ENCODE results near the gene LSMEM2.
A peak's percentile ranks its signal among the peaks of the same experiment; 100 is the strongest.

LSMEM2 gene

GRCh38 chr3:50324351-50325112 lies 45.6 kb downstream of the LSMEM2 start:
- DNase-seq = peak; percentile 59 to 74

GRCh38 chr3:50325113-50325480 lies 46.2 kb downstream of the LSMEM2 start:
- DNase-seq = no peak

GRCh38 chr3:50325497-50326181 lies 46.8 kb downstream of the LSMEM2 start:
- no peak for DNase-seq

GRCh38 chr3:50326182-50326541 lies 47.3 kb downstream of the LSMEM2 start:
- no peak for DNase-seq

- no peak for DNase-seq
These were observed 48.2 kb downstream of the LSMEM2 start for GRCh38 chr3:50327129-50327528.

- peak; percentile 94 to 96 for DNase-seq
These were observed 49.2 kb downstream of the LSMEM2 start, which contains the start of gene TUSC2 for GRCh38 chr3:50327943-50328691. TSS of gene TUSC2 (minus strand) at chr3:50328223. CDS start at chr3:50328099, 124 bp downstream.

GRCh38 chr3:50330330-50330729 lies 51.4 kb downstream of the LSMEM2 start:
- DNase-seq = no peak

- DNase-seq = no peak
These were observed 52.5 kb downstream of the LSMEM2 start for GRCh38 chr3:50331364-50331907.

- no peak for DNase-seq
These were observed 54.9 kb downstream of the LSMEM2 start for GRCh38 chr3:50333744-50334328.

- DNase-seq = no peak
These were observed 55.6 kb downstream of the LSMEM2 start for GRCh38 chr3:50334339-50335075.

GRCh38 chr3:50336452-50337174 lies 57.7 kb downstream of the LSMEM2 start:
- no peak for DNase-seq

GRCh38 chr3:50337175-50337861 lies 58.4 kb downstream of the LSMEM2 start:
- peak; percentile 95 to 96 for DNase-seq
